ENCODE measurements around the gene IL1RL2. TPM values are rescaled to one million over a fixed set of nuclear protein-coding genes. Genes with fewer than 3 reads are reported as not detected.

The IL1RL2 gene
- total RNA-seq, 1 experiment from 2014 or later, result not detected

DNA sequence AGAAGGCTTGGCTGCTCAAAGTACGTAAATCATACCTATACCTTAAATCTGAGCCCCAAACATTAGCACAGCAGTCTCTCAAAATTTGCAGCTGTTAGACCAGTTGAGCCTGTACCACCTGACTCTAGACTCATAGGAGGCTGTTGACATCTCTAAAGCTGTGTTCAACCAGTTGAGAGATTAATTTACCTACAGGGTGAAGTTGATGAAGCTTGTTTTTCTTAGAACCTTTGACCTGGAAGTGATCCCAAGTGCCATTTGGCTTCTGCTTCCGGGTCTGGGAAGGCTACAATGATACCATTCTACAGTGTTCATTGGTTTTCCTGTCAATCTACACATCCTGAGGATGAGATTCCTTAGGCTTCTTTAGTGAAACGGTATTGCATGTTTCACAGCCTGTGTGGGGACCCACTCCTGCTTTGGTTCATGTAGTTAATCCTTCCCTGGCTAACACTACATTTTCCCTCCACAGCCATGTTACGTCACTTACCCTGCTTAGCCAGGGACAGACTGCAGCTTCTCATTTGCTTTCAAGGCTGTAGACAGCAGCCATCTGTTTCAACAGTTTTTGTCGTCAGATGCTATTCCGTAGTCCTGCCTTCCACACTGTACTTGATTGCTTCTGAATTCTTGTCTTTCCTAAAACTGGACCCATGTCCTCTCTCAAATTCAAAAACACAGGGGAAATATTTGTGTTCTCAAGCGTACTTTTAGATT, 4.7 kb upstream of the IL1RL2 start:
- intact Hi-C loops (cut with micrococcal nuclease; ENCODE audit: unreplicated experiment), result no loop called here
- H3K9me3 ChIP-seq (ENCODE audit: low read depth, low read length, poor library complexity, severe bottlenecking), result no peaks in the 10 kb centered on the region
- no peak overlapping the region for H3K4me3 ChIP-seq (ENCODE audit: low read depth, low read length, poor library complexity, severe bottlenecking)
- peaks cover 72% of the 10 kb centered on the region for H3K27me3 ChIP-seq (replicated peaks; ENCODE audit: insufficient read depth, low read depth, low read length, poor library complexity)
- no peak overlapping the region for H3K27ac ChIP-seq (ENCODE audit: low read depth, low read length, poor library complexity, severe bottlenecking)
- ChIA-PET CTCF (no interaction called here), POLR2A (ENCODE audit: low non-redundant PET) (no interaction called here)
- no TSS peak for BruUV-seq (replicated peaks)
- H3K36me3 ChIP-seq (ENCODE audit: insufficient read depth, low read length, poor library complexity, severe bottlenecking), result no peaks in the 10 kb centered on the region
- TF ChIP-seq CTCF (conservative IDR thresholded peaks at IDR 0.05; ENCODE audit: low read depth, low read length) (no peak), EZH2 (IDR thresholded peaks at IDR 0.05; ENCODE audit: borderline replicate concordance, low read depth, low read length, poor library complexity, severe bottlenecking) (no peak)
- no peak for DNase-seq (ENCODE audit: low spot score)
- H3K4me1 ChIP-seq (ENCODE audit: insufficient read depth, low read length, poor library complexity, severe bottlenecking), result no peaks in the 10 kb centered on the region

- no peak for DNase-seq (ENCODE audit: low spot score)
- H3K27me3 ChIP-seq (replicated peaks; ENCODE audit: insufficient read depth, low read depth, low read length, poor library complexity), result peaks cover 88% of the 10 kb centered on the region
- BruUV-seq (replicated peaks), result no TSS peak
- CTCF ChIA-PET, result no interaction called here
- no peaks in the 10 kb centered on the region for H3K9me3 ChIP-seq (ENCODE audit: low read depth, low read length, poor library complexity, severe bottlenecking)
- no peaks in the 10 kb centered on the region for H3K36me3 ChIP-seq (ENCODE audit: insufficient read depth, low read length, poor library complexity, severe bottlenecking)
- H3K27ac ChIP-seq (ENCODE audit: low read depth, low read length, poor library complexity, severe bottlenecking), result no peak overlapping the region
- H3K4me1 ChIP-seq (ENCODE audit: insufficient read depth, low read length, poor library complexity, severe bottlenecking), result no peaks in the 10 kb centered on the region
- TF ChIP-seq EZH2 (IDR thresholded peaks at IDR 0.05; ENCODE audit: borderline replicate concordance, low read depth, low read length, poor library complexity, severe bottlenecking) (no peak), CTCF (conservative IDR thresholded peaks at IDR 0.05; ENCODE audit: low read depth, low read length) (no peak)
- POLR2A ChIA-PET (ENCODE audit: low non-redundant PET), result no interaction called here
- intact Hi-C loops (cut with micrococcal nuclease; ENCODE audit: unreplicated experiment), result no loop called here
- H3K4me3 ChIP-seq (ENCODE audit: low read depth, low read length, poor library complexity, severe bottlenecking), result no peak overlapping the region
Measured at GRCh38 chr2:102184018-102184417, 2.8 kb upstream of the IL1RL2 start.

DNA sequence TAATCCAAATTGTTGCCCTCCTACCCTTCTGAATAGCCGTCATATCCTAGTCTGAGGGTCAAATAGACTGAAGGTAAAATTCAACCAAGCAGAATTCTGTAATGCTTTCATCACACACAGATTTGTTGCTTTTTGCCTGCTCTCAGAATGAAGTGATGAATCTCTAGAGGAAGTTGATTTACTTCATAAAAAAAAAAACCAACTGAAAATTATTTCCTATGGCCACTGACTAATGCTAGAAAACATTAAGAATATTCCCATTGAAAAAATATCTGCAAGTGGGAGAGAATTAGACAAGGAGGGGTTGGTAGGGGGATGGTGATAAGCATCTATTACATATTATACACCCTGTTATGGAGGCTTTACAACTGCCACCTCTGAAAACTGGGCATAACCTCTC, 2.3 kb upstream of the IL1RL2 start:
- ChIA-PET CTCF (interaction anchor here (0.6 kb wide), 1 partner anchor 56 kb away, joined by 3 read pairs; no protein-coding TSS in a partner anchor), POLR2A (ENCODE audit: low non-redundant PET) (no interaction called here)
- no peak for DNase-seq (ENCODE audit: low spot score)
- Histone ChIP-seq H3K4me1 (ENCODE audit: insufficient read depth, low read length, poor library complexity, severe bottlenecking) (no peaks in the 10 kb centered on the region), H3K27ac (ENCODE audit: low read depth, low read length, poor library complexity, severe bottlenecking) (no peak overlapping the region), H3K27me3 (replicated peaks; ENCODE audit: insufficient read depth, low read depth, low read length, poor library complexity) (peaks cover 91% of the 10 kb centered on the region), H3K4me3 (ENCODE audit: low read depth, low read length, poor library complexity, severe bottlenecking) (no peak overlapping the region), H3K9me3 (ENCODE audit: low read depth, low read length, poor library complexity, severe bottlenecking) (no peaks in the 10 kb centered on the region), H3K36me3 (ENCODE audit: insufficient read depth, low read length, poor library complexity, severe bottlenecking) (no peaks in the 10 kb centered on the region)
- no TSS peak for BruUV-seq (replicated peaks)
- TF ChIP-seq CTCF (conservative IDR thresholded peaks at IDR 0.05; ENCODE audit: low read depth, low read length) (no peak), EZH2 (IDR thresholded peaks at IDR 0.05; ENCODE audit: borderline replicate concordance, low read depth, low read length, poor library complexity, severe bottlenecking) (no peak)
- intact Hi-C loops (cut with micrococcal nuclease; ENCODE audit: unreplicated experiment), result no loop called here
